Activated naive CD4-positive, alpha-beta T cell treated with anti-CD3 and anti-CD28 coated beads for 36 hours (primary cell): ENCODE measurements around the gene SLAIN2. TPM values are rescaled to one million over a fixed set of nuclear protein-coding genes. Genes with fewer than 3 reads are reported as not detected.

ENCODE experiments used
- CTCF ChIA-PET: fragments of 350-600 bp; sonication (Branson Sonifier 250); formaldehyde crosslinking; loops from one replicate; lab custom pipeline; 2021; ENCODE audit warnings: antibody characterized with exemption; lab: Charles Lee
- DNase-seq: peaks from one replicate; pipeline ENCODE4 v3.0.0-alpha.2; 2020
- H3K27ac Mint-ChIP-seq: one replicate; pipeline ENCODE4 v1.8.0; 2021; ENCODE audit warnings: mild to moderate bottlenecking, mixed read lengths
- H3K27me3 Mint-ChIP-seq: one replicate; pipeline ENCODE4 v1.8.0; 2021; ENCODE audit warnings: low read depth, mixed read lengths
- H3K36me3 Mint-ChIP-seq: one replicate; pipeline ENCODE4 v1.8.0; 2021; ENCODE audit warnings: low read depth, mixed read lengths
- H3K4me1 Mint-ChIP-seq: one replicate; pipeline ENCODE4 v1.8.0; 2021; ENCODE audit warnings: low read depth, mixed read lengths
- H3K4me3 Mint-ChIP-seq: one replicate; pipeline ENCODE4 v1.8.0; 2021; ENCODE audit warnings: mild to moderate bottlenecking, moderate library complexity, mixed read lengths
- H3K9me3 Mint-ChIP-seq: one replicate; pipeline ENCODE4 v1.8.0; 2021; ENCODE audit warnings: mixed read lengths
- intact Hi-C: fragments of 100-400 bp; cut with micrococcal nuclease; formaldehyde crosslinking; loops from one replicate; pipeline ENCODE4 v1.15.1; 2023
- total RNA-seq, 2 experiments: library from RNA; stranded (reverse); gene quantifications; one replicate each; pipeline ENCODE4 v1.2.3, GENCODE V29; 2021

SLAIN2 gene
- total RNA-seq, 2 experiments from 2014 or later, result 39.7 to 42.6 TPM

DNA sequence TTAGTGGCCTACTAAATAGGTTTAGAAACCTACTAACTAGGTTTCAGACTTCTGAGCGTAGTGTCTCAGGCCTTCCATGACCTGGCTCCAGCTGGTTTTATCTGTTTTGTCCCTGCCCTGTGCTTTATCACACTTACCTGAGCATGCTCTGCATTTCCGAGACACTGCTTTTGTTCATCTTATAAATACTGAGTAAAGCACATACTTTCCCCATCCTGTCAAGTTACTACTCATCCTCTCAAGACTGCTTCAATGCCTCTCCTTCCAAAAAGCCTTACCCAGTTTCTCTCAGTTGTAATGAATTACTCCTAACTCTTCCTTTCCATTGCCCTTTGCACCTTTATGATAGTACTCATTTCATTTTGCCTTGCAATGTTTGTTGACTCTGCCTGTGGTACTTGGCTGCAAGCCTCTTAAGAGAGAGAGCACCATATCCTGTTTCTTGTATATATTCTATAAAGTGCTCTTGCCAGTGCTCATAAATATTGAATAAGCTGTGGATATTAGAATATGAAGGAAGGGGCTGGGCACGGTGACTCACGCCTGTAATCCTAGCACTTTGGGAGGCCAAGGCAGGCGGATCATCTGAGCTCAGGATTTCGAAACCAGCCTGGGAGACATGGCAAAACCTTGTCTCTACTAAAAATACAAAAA lies 34.4 kb downstream of the SLAIN2 start:
- Mint-ChIP-seq H3K4me3 (no peak overlapping the region), H3K4me1 (peaks cover 8% of the 10 kb centered on the region), H3K9me3 (no peaks in the 10 kb centered on the region), H3K27ac (no peak overlapping the region), H3K27me3 (no peaks in the 10 kb centered on the region), H3K36me3 (peaks cover 3% of the 10 kb centered on the region)
- CTCF ChIA-PET, result no interaction called here
- DNase-seq, result no peak
- intact Hi-C loops, result no loop called here

DNA sequence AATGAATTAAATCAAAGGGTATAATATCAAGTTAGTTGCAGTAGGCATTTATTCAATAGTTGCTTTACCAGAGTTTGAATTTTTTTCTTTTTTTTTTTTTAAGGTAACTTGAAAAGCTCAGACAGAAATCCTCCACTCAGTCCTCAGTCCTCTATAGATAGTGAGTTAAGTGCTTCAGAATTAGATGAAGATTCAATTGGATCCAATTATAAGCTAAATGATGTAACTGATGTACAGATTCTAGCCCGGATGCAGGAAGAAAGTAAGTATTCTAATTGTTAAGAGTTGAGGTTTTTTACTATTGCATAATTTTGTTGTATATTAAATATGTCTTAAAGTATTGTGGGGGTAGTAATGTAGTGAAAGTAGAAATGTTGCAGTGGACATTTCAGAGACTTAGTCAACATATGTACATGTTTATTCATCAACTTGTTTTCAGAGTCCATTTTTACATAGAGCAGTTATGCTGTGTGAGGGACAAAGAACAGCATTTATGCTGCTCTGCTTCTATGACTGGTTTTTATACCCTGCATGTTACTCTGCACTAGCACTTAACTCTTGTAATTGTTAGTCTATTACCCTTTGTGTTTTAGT lies 38.4 kb downstream of the SLAIN2 start:
- CTCF ChIA-PET, result interaction anchor here (0.6 kb wide), 1 partner anchor 33 kb away, joined by 4 read pairs; no protein-coding TSS in a partner anchor
- H3K36me3 Mint-ChIP-seq, result peaks cover 11% of the 10 kb centered on the region
- no peak overlapping the region for H3K27ac Mint-ChIP-seq
- no peak for DNase-seq
- intact Hi-C loops, result no loop called here
- H3K4me3 Mint-ChIP-seq, result no peak overlapping the region
- no peaks in the 10 kb centered on the region for H3K9me3 Mint-ChIP-seq
- peaks cover 2% of the 10 kb centered on the region for H3K4me1 Mint-ChIP-seq
- H3K27me3 Mint-ChIP-seq, result no peaks in the 10 kb centered on the region

DNA sequence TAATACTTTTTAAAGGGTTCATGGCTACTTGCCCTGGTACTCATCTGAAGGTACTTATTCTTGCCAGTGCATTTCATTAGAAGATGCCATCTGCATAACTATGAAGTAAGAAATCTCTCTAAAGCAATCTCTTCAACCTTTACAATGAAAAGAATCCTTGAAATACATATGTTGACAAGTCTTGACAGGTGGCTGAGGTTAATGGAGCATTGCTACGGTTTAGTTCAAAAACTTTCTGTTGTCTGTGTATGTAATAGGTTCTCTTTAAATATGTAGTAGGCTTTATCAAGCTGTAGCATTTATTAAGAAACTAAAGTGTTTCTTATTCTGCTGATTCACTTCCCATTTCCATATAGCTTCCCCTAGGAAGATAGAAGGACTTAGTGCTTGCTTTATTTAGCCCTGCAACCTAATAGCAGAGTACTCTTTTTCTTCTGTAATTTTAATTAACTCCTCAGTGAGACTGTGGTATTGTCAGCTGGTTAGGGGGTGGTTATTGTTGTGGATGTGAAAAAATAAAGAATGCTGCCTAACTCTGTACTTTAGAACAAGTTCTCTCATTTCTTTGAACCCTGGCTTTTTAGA lies 39.3 kb downstream of the SLAIN2 start:
- Mint-ChIP-seq H3K4me1 (peaks cover 2% of the 10 kb centered on the region), H3K27me3 (no peaks in the 10 kb centered on the region), H3K27ac (no peak overlapping the region), H3K4me3 (no peak overlapping the region), H3K36me3 (peaks cover 8% of the 10 kb centered on the region), H3K9me3 (no peaks in the 10 kb centered on the region)
- CTCF ChIA-PET, result interaction anchor here (0.6 kb wide), 1 partner anchor 24 kb away, joined by 3 read pairs; no protein-coding TSS in a partner anchor
- DNase-seq, result no peak
- intact Hi-C loops, result no loop called here

DNA sequence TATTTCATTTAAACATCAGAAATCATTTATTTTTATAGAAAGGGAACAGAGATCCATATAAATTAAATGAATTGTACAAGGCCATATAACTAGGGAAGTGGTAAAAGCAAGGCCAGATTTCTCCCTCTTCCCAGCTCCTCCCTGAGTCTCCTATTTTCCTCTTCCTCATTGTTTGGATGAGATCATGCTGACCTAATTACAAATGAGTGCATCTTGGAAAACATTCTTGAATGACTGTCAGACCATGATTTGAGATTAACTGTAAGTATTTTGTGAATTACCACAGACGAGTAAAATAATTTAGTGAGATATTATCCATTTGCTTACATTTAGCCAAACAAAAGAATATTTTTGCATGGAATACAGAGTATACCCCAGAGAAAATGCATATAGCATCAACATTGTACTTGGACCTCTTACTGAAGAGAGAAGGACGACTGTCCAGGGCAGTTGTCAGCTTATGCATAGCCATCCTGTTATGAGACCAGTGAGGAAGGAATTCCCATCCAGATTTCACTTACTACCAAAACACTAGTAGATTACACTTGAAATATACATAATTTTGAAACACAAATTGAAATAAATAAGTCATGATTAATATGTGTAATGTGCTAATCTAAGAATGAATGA lies 47.3 kb downstream of the SLAIN2 start:
- no peak for DNase-seq
- Mint-ChIP-seq H3K36me3 (peaks cover 7% of the 10 kb centered on the region), H3K27ac (no peak overlapping the region), H3K4me3 (no peak overlapping the region), H3K4me1 (no peaks in the 10 kb centered on the region), H3K27me3 (no peaks in the 10 kb centered on the region), H3K9me3 (no peaks in the 10 kb centered on the region)
- intact Hi-C loops, result no loop called here
- CTCF ChIA-PET, result no interaction called here

DNA sequence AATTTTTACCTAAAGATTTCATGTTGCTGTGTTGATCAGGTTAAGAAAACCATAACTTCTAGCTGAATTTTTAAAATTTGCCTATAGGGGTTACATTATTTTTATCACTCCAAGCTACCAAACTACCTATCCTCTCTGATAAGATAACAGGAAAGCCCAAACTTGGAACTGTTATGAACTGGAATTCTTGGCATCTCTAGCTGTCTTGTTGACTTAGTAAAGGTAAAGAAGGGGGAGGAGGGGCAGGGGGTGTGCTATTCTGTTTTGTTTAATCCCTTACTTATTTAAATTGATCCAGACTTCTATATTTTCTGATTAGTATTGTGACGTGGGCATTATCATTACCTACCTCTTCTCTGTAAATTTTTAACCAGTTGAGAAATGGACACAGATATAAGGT lies 54.7 kb downstream of the SLAIN2 start:
- H3K4me1 Mint-ChIP-seq, result peaks cover 15% of the 10 kb centered on the region

DNA sequence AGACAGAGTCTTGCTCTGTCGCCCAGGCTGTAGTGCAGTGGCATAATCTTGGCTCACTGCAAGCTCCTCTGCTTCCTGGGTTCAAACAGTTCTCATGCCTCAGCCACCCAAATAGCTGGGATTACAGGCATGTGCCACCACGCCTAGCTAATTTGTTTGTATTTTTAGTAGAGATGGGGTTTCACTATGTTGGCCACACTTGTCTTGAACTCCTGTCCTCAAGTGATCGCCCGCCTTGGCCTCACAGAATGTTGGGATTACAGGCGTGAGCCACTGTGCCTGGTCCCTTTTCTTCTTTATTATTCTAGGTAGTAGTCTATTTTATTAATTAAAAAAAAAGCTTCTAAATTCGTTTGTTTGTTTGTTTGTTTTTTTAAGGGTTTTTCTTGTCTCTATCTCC lies 59.1 kb downstream of the SLAIN2 start:
- peaks cover 22% of the 10 kb centered on the region for H3K4me1 Mint-ChIP-seq
- intact Hi-C loops, result no loop called here
- no peak overlapping the region for H3K27ac Mint-ChIP-seq
- H3K36me3 Mint-ChIP-seq, result peaks cover 31% of the 10 kb centered on the region
- no peaks in the 10 kb centered on the region for H3K27me3 Mint-ChIP-seq
- no peak for DNase-seq
- no peak overlapping the region for H3K4me3 Mint-ChIP-seq
- CTCF ChIA-PET, result interaction anchor here (1.0 kb wide), 1 partner anchor 9 kb away, joined by 3 read pairs; no protein-coding TSS in a partner anchor
- no peaks in the 10 kb centered on the region for H3K9me3 Mint-ChIP-seq

More for the DNA sequence above, 54.7 kb downstream of the SLAIN2 start:
- Mint-ChIP-seq H3K27me3 (no peaks in the 10 kb centered on the region), H3K27ac (no peak overlapping the region), H3K9me3 (no peaks in the 10 kb centered on the region), H3K36me3 (peaks cover 30% of the 10 kb centered on the region), H3K4me3 (no peak overlapping the region)
- intact Hi-C loops, result no loop called here
- no peak for DNase-seq
- CTCF ChIA-PET, result no interaction called here

DNA sequence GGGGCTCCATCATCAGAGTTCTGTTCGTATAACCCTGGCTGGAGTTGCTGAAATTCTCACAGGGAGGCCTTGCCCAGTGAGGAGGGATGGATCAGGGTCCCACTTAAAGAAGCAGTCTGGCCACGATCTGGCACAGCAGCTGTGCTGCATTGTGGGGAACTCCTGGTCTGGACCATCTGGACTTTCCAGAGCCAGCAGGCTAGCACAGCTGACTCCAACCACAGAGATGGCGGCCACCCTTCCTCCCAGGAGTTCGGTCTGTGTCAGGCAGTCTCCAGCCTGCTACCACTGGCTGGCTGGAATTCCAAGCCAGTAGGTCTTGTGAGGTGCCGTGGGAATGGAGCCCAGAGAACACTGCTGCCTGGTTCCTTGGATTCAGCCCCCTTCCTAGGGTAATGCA lies 62.0 kb downstream of the SLAIN2 start:
- intact Hi-C loops, result no loop called here
- Mint-ChIP-seq H3K4me3 (no peak overlapping the region), H3K4me1 (peaks cover 14% of the 10 kb centered on the region), H3K27me3 (no peaks in the 10 kb centered on the region), H3K27ac (no peak overlapping the region), H3K9me3 (no peaks in the 10 kb centered on the region), H3K36me3 (peaks cover 23% of the 10 kb centered on the region)
- no peak for DNase-seq
- CTCF ChIA-PET, result no interaction called here

DNA sequence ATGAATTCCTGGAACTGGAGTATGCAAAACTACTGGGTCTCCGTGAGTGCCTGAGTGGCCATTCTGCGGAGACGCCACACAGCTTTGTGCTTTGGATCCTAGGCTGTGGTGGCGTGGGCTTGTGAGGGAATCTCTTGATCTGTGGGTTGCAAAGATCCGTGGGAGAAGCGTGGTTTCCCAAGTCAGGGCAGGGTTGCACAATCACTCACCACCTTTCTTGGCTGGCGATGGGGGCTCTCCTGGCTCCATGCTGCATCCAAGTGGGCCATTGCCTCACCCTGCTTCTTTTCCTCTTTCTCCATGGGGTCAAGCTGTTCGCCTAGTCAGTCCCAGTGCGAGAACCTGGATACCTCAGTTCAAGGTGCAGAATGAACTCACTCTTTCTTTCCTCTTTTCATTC lies 62.5 kb downstream of the SLAIN2 start:
- CTCF ChIA-PET, result interaction anchor here (1.0 to 1.2 kb wide), 2 partner anchors 10 to 59 kb away, joined by 3 to 5 read pairs; no protein-coding TSS in a partner anchor
- Mint-ChIP-seq H3K4me3 (no peak overlapping the region), H3K4me1 (peaks cover 14% of the 10 kb centered on the region), H3K27me3 (no peaks in the 10 kb centered on the region), H3K36me3 (peaks cover 23% of the 10 kb centered on the region), H3K9me3 (no peaks in the 10 kb centered on the region), H3K27ac (no peak overlapping the region)
- intact Hi-C loops, result no loop called here
- DNase-seq, result no peak

DNA sequence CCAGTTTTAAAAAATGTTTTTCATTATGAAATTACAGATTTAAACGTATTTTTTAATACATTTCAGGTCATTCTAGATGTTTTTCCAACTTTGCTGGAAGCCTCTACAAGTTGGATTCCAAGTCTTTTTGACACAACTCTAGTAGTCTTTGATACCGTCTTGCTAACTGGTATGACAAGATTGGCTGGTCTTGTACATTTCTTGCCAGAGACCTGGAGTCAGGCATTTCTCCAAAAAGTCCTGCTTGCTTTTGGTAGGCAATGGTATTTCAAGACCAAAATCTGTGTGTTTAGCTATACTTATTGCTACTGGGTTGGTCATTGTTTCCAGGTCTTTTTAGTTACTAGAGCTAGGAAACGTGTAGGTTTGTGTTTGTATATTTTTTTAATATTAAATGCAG lies 64.6 kb downstream of the SLAIN2 start:
- peaks cover 34% of the 10 kb centered on the region for H3K36me3 Mint-ChIP-seq
- no peak for DNase-seq
- H3K27ac Mint-ChIP-seq, result no peak overlapping the region
- intact Hi-C loops, result loop anchor here (2.0 kb wide), 1 partner anchor 13 kb away; no protein-coding TSS in a partner anchor
- CTCF ChIA-PET, result interaction anchor here (0.6 to 0.9 kb wide), 2 partner anchors 133 to 171 kb away, joined by 4 read pairs; no protein-coding TSS in a partner anchor
- H3K27me3 Mint-ChIP-seq, result no peaks in the 10 kb centered on the region
- no peak overlapping the region for H3K4me3 Mint-ChIP-seq
- H3K4me1 Mint-ChIP-seq, result peaks cover 11% of the 10 kb centered on the region
- no peaks in the 10 kb centered on the region for H3K9me3 Mint-ChIP-seq

DNA sequence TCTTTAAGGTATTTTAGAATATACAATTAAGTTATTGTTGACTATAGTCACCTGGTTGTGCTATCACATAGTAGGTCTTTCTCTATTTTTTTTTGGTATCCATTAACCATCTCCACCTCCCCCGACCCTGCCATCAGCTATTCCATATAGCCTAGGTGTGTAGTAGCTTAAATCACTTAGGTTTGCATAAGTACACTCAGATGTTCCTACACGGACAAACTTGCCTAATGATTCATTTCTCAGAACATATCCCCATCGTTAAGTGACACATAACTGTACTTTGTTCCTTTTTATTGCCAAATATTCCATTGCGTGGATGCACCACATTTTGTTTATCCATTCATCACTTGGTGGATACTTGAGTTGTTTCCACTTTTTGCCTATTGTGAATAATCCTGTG lies 67.9 kb downstream of the SLAIN2 start:
- CTCF ChIA-PET, result interaction anchor here (0.6 to 1.6 kb wide), 2 partner anchors 19 to 535 kb away, joined by 3 read pairs; no protein-coding TSS in a partner anchor
- no peak for DNase-seq
- Mint-ChIP-seq H3K36me3 (peaks cover 38% of the 10 kb centered on the region), H3K4me3 (no peak overlapping the region), H3K9me3 (no peaks in the 10 kb centered on the region), H3K4me1 (peaks cover 10% of the 10 kb centered on the region), H3K27me3 (no peaks in the 10 kb centered on the region), H3K27ac (no peak overlapping the region)
- intact Hi-C loops, result no loop called here

DNA sequence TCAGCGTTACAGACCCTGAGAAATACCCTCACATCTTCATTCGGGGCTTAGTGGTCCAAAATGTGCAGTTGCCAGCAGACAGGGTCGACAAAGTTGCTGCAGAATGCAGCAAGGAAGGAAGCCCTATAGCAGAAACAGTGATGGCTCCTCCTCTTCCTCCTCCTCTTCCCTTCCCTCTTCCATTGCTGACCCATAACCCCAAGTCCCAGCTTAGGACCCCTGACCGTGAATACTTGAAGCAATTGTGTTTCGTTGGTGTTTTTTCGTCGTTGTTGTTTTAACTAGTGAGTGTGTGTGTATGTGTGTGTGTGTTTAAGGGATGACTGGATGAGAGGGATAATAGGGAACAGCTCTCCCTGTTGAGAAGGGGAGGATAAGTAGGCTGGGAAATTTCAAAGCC lies 69.5 kb downstream of the SLAIN2 start:
- Mint-ChIP-seq H3K27me3 (no peaks in the 10 kb centered on the region), H3K4me1 (peaks cover 4% of the 10 kb centered on the region), H3K4me3 (no peak overlapping the region), H3K27ac (no peak overlapping the region), H3K9me3 (no peaks in the 10 kb centered on the region), H3K36me3 (peaks cover 34% of the 10 kb centered on the region)
- no peak for DNase-seq
- CTCF ChIA-PET, result no interaction called here
- intact Hi-C loops, result no loop called here

DNA sequence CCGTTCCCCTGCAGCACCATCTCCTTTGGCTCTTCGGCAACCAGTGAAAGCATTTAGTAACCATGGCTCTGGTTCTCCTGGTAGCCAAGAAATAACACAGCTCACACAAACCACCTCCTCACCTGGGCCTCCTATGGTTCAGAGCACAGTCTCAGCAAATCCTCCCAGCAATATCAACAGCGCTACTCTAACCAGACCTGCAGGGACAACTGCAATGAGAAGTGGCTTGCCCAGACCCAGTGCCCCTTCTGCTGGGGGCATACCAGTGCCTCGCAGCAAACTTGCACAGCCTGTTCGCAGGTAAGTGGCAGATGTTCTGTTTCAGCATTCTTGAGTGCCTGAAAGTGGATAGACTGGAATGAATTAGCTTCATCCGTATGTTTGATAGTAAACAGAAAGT lies 78.8 kb downstream of the SLAIN2 start:
- Mint-ChIP-seq H3K27ac (no peak overlapping the region), H3K27me3 (no peaks in the 10 kb centered on the region), H3K4me3 (no peak overlapping the region), H3K9me3 (no peaks in the 10 kb centered on the region), H3K36me3 (peaks cover 21% of the 10 kb centered on the region), H3K4me1 (peaks cover 2% of the 10 kb centered on the region)
- intact Hi-C loops, result no loop called here
- CTCF ChIA-PET, result no interaction called here
- DNase-seq, result no peak
